HEK293T (cell line): ENCODE results near the gene FAM83B.

Source experiments
- ARNT ChIP-seq: fragments of 450-650 bp; IDR thresholded peaks from 2 replicates; pipeline ENCODE4 v1.6.1; 2017; ENCODE audit warnings: mild to moderate bottlenecking
- BHLHE40 ChIP-seq: fragments of 450-650 bp; IDR thresholded peaks from 2 replicates; pipeline ENCODE4 v1.6.1; 2016; ENCODE audit warnings: mild to moderate bottlenecking, moderate library complexity, borderline replicate concordance
- FOXK2 ChIP-seq: fragments of 450-650 bp; IDR thresholded peaks from 2 replicates; pipeline ENCODE4 v1.6.1; 2016; ENCODE audit warnings: mild to moderate bottlenecking
- HDGF ChIP-seq: fragments of 450-650 bp; IDR thresholded peaks from 2 replicates; pipeline ENCODE4 v1.6.1; 2017; ENCODE audit warnings: antibody characterized with exemption, borderline replicate concordance
- NFRKB ChIP-seq: fragments of 450-650 bp; IDR thresholded peaks from 2 replicates; pipeline ENCODE4 v1.6.1; 2016; ENCODE audit warnings: mild to moderate bottlenecking, moderate library complexity
- SP1 ChIP-seq: fragments of 450-650 bp; IDR thresholded peaks from 2 replicates; pipeline ENCODE4 v1.6.1; 2017
- SUZ12 ChIP-seq: fragments of 450-650 bp; IDR thresholded peaks from 2 replicates; pipeline ENCODE4 v1.6.1; 2016; ENCODE audit warnings: mild to moderate bottlenecking

- TF ChIP-seq BHLHE40 (no peak), FOXK2 (no peak), SUZ12 (no peak), HDGF (no peak), NFRKB (no peak), ARNT (no peak), SP1 (no peak)
Measured at GRCh38 chr6:54909184-54909583, 62.6 kb downstream of the FAM83B start.
